A549 (cell line): ENCODE measurements around the gene NFATC2.

Experiments
- BHLHE40 ChIP-seq: IDR thresholded peaks from 2 replicates; pipeline ENCODE4 v1.6.1; 2012; ENCODE audit warnings: low read depth, low read length, inconsistent platforms
- CTCF ChIP-seq: fragments of >200 bp; sonication (Bioruptor Twin); formaldehyde crosslinking; IDR thresholded peaks from 3 replicates; pipeline ENCODE4 v1.5.1; 2016
- EP300 ChIP-seq, 2 experiments: fragments of >200 bp; sonication (Bioruptor Twin); formaldehyde crosslinking; IDR thresholded peaks; 2 replicates in 1 of 2; 3 replicates in 1 of 2; pipeline ENCODE4 v1.6.1; 2016 to 2017
- MAX ChIP-seq: IDR thresholded peaks from 2 replicates; pipeline ENCODE4 v1.6.1; 2012
- POLR2A ChIP-seq: IDR thresholded peaks from 2 replicates; pipeline ENCODE4 v1.6.1; 2012; ENCODE audit warnings: mild to moderate bottlenecking, low read length

- TF ChIP-seq CTCF (0 out of 3 replicates have a peak, but pooled peaks have one; percentile 7), BHLHE40 (no peak), POLR2A (no peak), MAX (no peak), EP300 (IDR thresholded peaks at IDR 0.05) (no peak)
Measured at GRCh38 chr20:51403466-51404220, 138.9 kb downstream of the NFATC2 start.
